ENCODE measurements around the gene SPPL3. TPM values are rescaled to one million over a fixed set of nuclear protein-coding genes. Genes with fewer than 3 reads are reported as not detected.

SPPL3 gene
- polyA plus RNA-seq, 1 of the 3 experiments (the other 2 are of a cell fraction) = 18.8 TPM

GRCh38 chr12:120721866-120722265 is 182.3 kb downstream of the SPPL3 start:
- Histone ChIP-seq H3K9me2 (no peaks in the 10 kb centered on the region), H4K20me1 (ENCODE audit: insufficient read depth) (no peaks in the 10 kb centered on the region), H3K27me3 (ENCODE audit: insufficient read depth) (no peaks in the 10 kb centered on the region), H3K4me3 (ENCODE audit: low read depth in 2 of 2, low read length in 1 of 2) (no peak overlapping the region), H3K27ac (ENCODE audit: low read depth in 2 of 2, low read length in 1 of 2) (peak overlapping the region in 1 of 2 experiments; percentile 73; a peak in 2 of 4 replicates), H3K9me3 (no peaks in the 10 kb centered on the region), H3K36me3 (replicated peaks in 1 of 2; ENCODE audit: control insufficient read depth in 1 of 2, insufficient read depth in 2 of 2, low read length in 1 of 2) (peaks cover 41 to 60% of the 10 kb centered on the region in 2 experiments), H3K4me2 (no peak overlapping the region), H3K4me1 (ENCODE audit: control insufficient read depth in 1 of 2, insufficient read depth in 2 of 2, low read depth in 1 of 2, low read length in 1 of 2) (peaks cover 5 to 38% of the 10 kb centered on the region in 2 experiments; a peak in 3 of 4 replicates), H3F3A (replicated peaks; ENCODE audit: insufficient read depth) (no peaks in the 10 kb centered on the region), H3K9ac (no peak overlapping the region), H3K79me2 (ENCODE audit: insufficient read depth) (no peaks in the 10 kb centered on the region), H2AFZ (ENCODE audit: low read depth) (no peak overlapping the region)
- ChIA-PET CTCF (interaction anchor here (0.8 to 3.3 kb wide), 4 partner anchors 10 to 250 kb away, joined by 5 to 36 read pairs (median 8); no protein-coding TSS in a partner anchor), POLR2A (interaction anchor here (2.2 kb wide), 1 partner anchor 11 kb away, joined by 8 read pairs; no protein-coding TSS in a partner anchor)
- 92% methylated on average over 3 of the region's 3 CpGs for WGBS (ENCODE audit: low lambda C conversion rate)
- peak; percentile 66 for DNase-seq
- TF ChIP-seq USF2 (IDR thresholded peaks at IDR 0.05; ENCODE audit: borderline replicate concordance, low read depth, low read length) (no peak), FOXJ3 (CRISPR knock-in tag; IDR thresholded peaks at IDR 0.05) (peak; percentile 77; the same call in 1 of the 2 replicates), EP300 (IDR thresholded peaks at IDR 0.05; ENCODE audit: borderline replicate concordance in 1 of 2, low read depth in 1 of 2, low read length in 1 of 2) (peak in 1 of 2 experiments; percentile 65; a peak in 1 of 4 replicates), REST (IDR thresholded peaks at IDR 0.05; ENCODE audit: low read depth, low read length) (no peak), GATA2 (CRISPR knock-in tag; IDR thresholded peaks at IDR 0.05) (peak; percentile 84), CTCF (IDR thresholded peaks at IDR 0.05) (no peak), RCOR1 (IDR thresholded peaks at IDR 0.05; ENCODE audit: low read length) (peak; percentile 74), EZH2phosphoT487 (IDR thresholded peaks at IDR 0.05; ENCODE audit: borderline replicate concordance, low read depth) (no peak), MXI1 (IDR thresholded peaks at IDR 0.05; ENCODE audit: low read depth, low read length) (peak; percentile 66), CHD2 (IDR thresholded peaks at IDR 0.05; ENCODE audit: low read length, partially characterized antibody) (peak; percentile 63), NFIC (IDR thresholded peaks at IDR 0.05; ENCODE audit: borderline replicate concordance) (no peak), YY1 (IDR thresholded peaks at IDR 0.05; ENCODE audit: low read depth) (no peak), TCF12 (IDR thresholded peaks at IDR 0.05) (no peak), POLR2AphosphoS5 (IDR thresholded peaks at IDR 0.05; ENCODE audit: low read depth, low read length) (no peak), RXRA (IDR thresholded peaks at IDR 0.05; ENCODE audit: borderline replicate concordance, low read depth) (no peak), SIN3A (IDR thresholded peaks at IDR 0.05; ENCODE audit: borderline replicate concordance, low read depth, low read length) (no peak)
